Endothelial cell of hepatic sinusoid (primary cell): Measurements from ENCODE around the gene GALNTL6.

Experiments used
- in situ Hi-C: cut with HindIII; loops from 2 replicates; pipeline ENCODE4 v1.10.0; 2017; ENCODE audit warnings: low sequenced_read_pairs

GALNTL6 gene

GRCh38 chr4:172173206-172173605 is 360.0 kb downstream of the GALNTL6 start:
- in situ Hi-C loops, result no loop called here

GRCh38 chr4:172177382-172177781 is 364.2 kb downstream of the GALNTL6 start:
- in situ Hi-C loops, result no loop called here

- in situ Hi-C loops, result no loop called here
Measured at GRCh38 chr4:172188248-172188988, 375.2 kb downstream of the GALNTL6 start.

- in situ Hi-C loops, result no loop called here
Measured at GRCh38 chr4:172202480-172203076, 389.4 kb downstream of the GALNTL6 start.

- in situ Hi-C loops, result no loop called here
Measured at GRCh38 chr4:172207258-172207657, 394.1 kb downstream of the GALNTL6 start.

GRCh38 chr4:172207886-172208285 is 394.7 kb downstream of the GALNTL6 start:
- in situ Hi-C loops, result no loop called here

- in situ Hi-C loops, result no loop called here
Measured at GRCh38 chr4:172220679-172221078, 407.5 kb downstream of the GALNTL6 start.

GRCh38 chr4:172225457-172225856 is 412.3 kb downstream of the GALNTL6 start:
- in situ Hi-C loops, result no loop called here

GRCh38 chr4:172232966-172233365 is 419.8 kb downstream of the GALNTL6 start:
- in situ Hi-C loops, result no loop called here

GRCh38 chr4:172243551-172243950 is 430.3 kb downstream of the GALNTL6 start:
- in situ Hi-C loops, result no loop called here

- in situ Hi-C loops, result no loop called here
Measured at GRCh38 chr4:172245516-172245915, 432.3 kb downstream of the GALNTL6 start.

- in situ Hi-C loops, result no loop called here
Measured at GRCh38 chr4:172253409-172253808, 440.2 kb downstream of the GALNTL6 start.

- in situ Hi-C loops, result no loop called here
Measured at GRCh38 chr4:172256820-172257219, 443.6 kb downstream of the GALNTL6 start.

GRCh38 chr4:172270397-172270796 is 457.2 kb downstream of the GALNTL6 start:
- in situ Hi-C loops, result no loop called here

- in situ Hi-C loops, result no loop called here
Measured at GRCh38 chr4:172287117-172287516, 473.9 kb downstream of the GALNTL6 start.

- in situ Hi-C loops, result no loop called here
Measured at GRCh38 chr4:172305698-172306097, 492.5 kb downstream of the GALNTL6 start.

- in situ Hi-C loops, result no loop called here
Measured at GRCh38 chr4:172308078-172308477, 494.9 kb downstream of the GALNTL6 start.

- in situ Hi-C loops, result no loop called here
Measured at GRCh38 chr4:172311682-172312081, 498.5 kb downstream of the GALNTL6 start.

GRCh38 chr4:172323288-172323687 is 510.1 kb downstream of the GALNTL6 start:
- in situ Hi-C loops, result no loop called here

GRCh38 chr4:172344308-172344938 is 531.2 kb downstream of the GALNTL6 start:
- in situ Hi-C loops, result no loop called here

- in situ Hi-C loops, result no loop called here
Measured at GRCh38 chr4:172348426-172348825, 535.2 kb downstream of the GALNTL6 start.

- in situ Hi-C loops, result no loop called here
Measured at GRCh38 chr4:172352356-172352755, 539.2 kb downstream of the GALNTL6 start.
